ENCODE results near the gene PSMD1.

Gene PSMD1

GRCh38 chr2:231211486-231211885 is 154.8 kb downstream of the PSMD1 start:
- TF ChIP-seq POLR2AphosphoS5 (IDR thresholded peaks at IDR 0.05; ENCODE audit: low read depth, low read length), result no peak

GRCh38 chr2:231212329-231212845 is 155.7 kb downstream of the PSMD1 start:
- TF ChIP-seq FOXP2 (optimal IDR thresholded peaks at IDR 0.05; ENCODE audit: borderline replicate concordance, extremely low read depth, extremely low read length, insufficient read depth) (no peak), TAF1 (IDR thresholded peaks at IDR 0.05; ENCODE audit: borderline replicate concordance, insufficient read depth, low read length) (no peak), REST (IDR thresholded peaks at IDR 0.05; ENCODE audit: insufficient read depth in 1 of 2, low read depth in 2 of 2, low read length in 2 of 2) (no peak), SIN3A (IDR thresholded peaks at IDR 0.05; ENCODE audit: borderline replicate concordance, insufficient read depth, low read length) (no peak), POLR2AphosphoS5 (IDR thresholded peaks at IDR 0.05; ENCODE audit: low read depth, low read length) (no peak)

- TF ChIP-seq TAF1 (IDR thresholded peaks at IDR 0.05; ENCODE audit: borderline replicate concordance, insufficient read depth, low read length) (no peak), SIN3A (IDR thresholded peaks at IDR 0.05; ENCODE audit: borderline replicate concordance, insufficient read depth, low read length) (no peak), FOXP2 (optimal IDR thresholded peaks at IDR 0.05; ENCODE audit: borderline replicate concordance, extremely low read depth, extremely low read length, insufficient read depth) (no peak), POLR2AphosphoS5 (IDR thresholded peaks at IDR 0.05; ENCODE audit: low read depth, low read length) (no peak), REST (IDR thresholded peaks at IDR 0.05; ENCODE audit: insufficient read depth in 1 of 2, low read depth in 2 of 2, low read length in 2 of 2) (no peak)
These were observed 157.4 kb downstream of the PSMD1 start for GRCh38 chr2:231213931-231214642.

GRCh38 chr2:231218366-231218765 is 161.7 kb downstream of the PSMD1 start:
- TF ChIP-seq POLR2AphosphoS5 (IDR thresholded peaks at IDR 0.05; ENCODE audit: low read depth, low read length) (no peak), FOXP2 (optimal IDR thresholded peaks at IDR 0.05; ENCODE audit: borderline replicate concordance, extremely low read depth, extremely low read length, insufficient read depth) (no peak), TAF1 (IDR thresholded peaks at IDR 0.05; ENCODE audit: borderline replicate concordance, insufficient read depth, low read length) (no peak), SIN3A (IDR thresholded peaks at IDR 0.05; ENCODE audit: borderline replicate concordance, insufficient read depth, low read length) (no peak), REST (IDR thresholded peaks at IDR 0.05; ENCODE audit: insufficient read depth in 1 of 2, low read depth in 2 of 2, low read length in 2 of 2) (no peak)

GRCh38 chr2:231219289-231219688 is 162.6 kb downstream of the PSMD1 start:
- TF ChIP-seq TAF1 (IDR thresholded peaks at IDR 0.05; ENCODE audit: borderline replicate concordance, insufficient read depth, low read length) (no peak), SIN3A (IDR thresholded peaks at IDR 0.05; ENCODE audit: borderline replicate concordance, insufficient read depth, low read length) (no peak), FOXP2 (optimal IDR thresholded peaks at IDR 0.05; ENCODE audit: borderline replicate concordance, extremely low read depth, extremely low read length, insufficient read depth) (no peak), POLR2AphosphoS5 (IDR thresholded peaks at IDR 0.05; ENCODE audit: low read depth, low read length) (no peak), REST (IDR thresholded peaks at IDR 0.05; ENCODE audit: insufficient read depth in 1 of 2, low read depth in 2 of 2, low read length in 2 of 2) (no peak)

Measured in PFSK-1 (cell line).